AG09309 (cell line): ENCODE measurements around the gene DAB2IP.

Experiments
- DNase-seq: peaks from one replicate; pipeline ENCODE4 v3.0.0-alpha.2; 2010; ENCODE audit warnings: low read depth
- H3K4me3 ChIP-seq: 2 replicates; pipeline ENCODE4 v1.5.1; 2011; ENCODE audit warnings: mild to moderate bottlenecking, low read depth, low read length, moderate library complexity; ENCODE audit not compliant: control insufficient read depth
- CTCF ChIP-seq: IDR thresholded peaks from 2 replicates; pipeline ENCODE4 v1.5.1; 2011; ENCODE audit warnings: mild to moderate bottlenecking, low read depth, low read length, inconsistent platforms; ENCODE audit not compliant: insufficient read depth, control insufficient read depth; ENCODE audit errors: missing control alignments

The DAB2IP gene

GRCh38 chr9:121753802-121754654, 102.6 kb downstream of the DAB2IP start:
- DNase-seq, result no peak

GRCh38 chr9:121754655-121755436, 103.4 kb downstream of the DAB2IP start:
- no peak for TF ChIP-seq CTCF
- DNase-seq, result no peak
- H3K4me3 ChIP-seq, result no peak overlapping the region

More at GRCh38 chr9:121753802-121754654, 102.6 kb downstream of the DAB2IP start:
- H3K4me3 ChIP-seq, result no peak overlapping the region
- no peak for TF ChIP-seq CTCF

- no peak for DNase-seq
- TF ChIP-seq CTCF, result no peak
These were observed 104.1 kb downstream of the DAB2IP start for GRCh38 chr9:121755581-121755980.

GRCh38 chr9:121756474-121757280, 105.2 kb downstream of the DAB2IP start:
- no peak overlapping the region for H3K4me3 ChIP-seq
- TF ChIP-seq CTCF, result no peak
- no peak for DNase-seq

More at GRCh38 chr9:121755581-121755980, 104.1 kb downstream of the DAB2IP start:
- H3K4me3 ChIP-seq, result no peak overlapping the region

- no peak for DNase-seq
- no peak overlapping the region for H3K4me3 ChIP-seq
- TF ChIP-seq CTCF, result no peak
These were observed 105.8 kb downstream of the DAB2IP start for GRCh38 chr9:121757281-121757585.

GRCh38 chr9:121758693-121759092, 107.3 kb downstream of the DAB2IP start:
- DNase-seq, result no peak
- H3K4me3 ChIP-seq, result no peak overlapping the region
- TF ChIP-seq CTCF, result no peak
